Raji (cell line): Measurements from ENCODE around the gene SPSB3.

ENCODE experiments used
- POLR2A ChIP-seq: IDR thresholded peaks from 2 replicates; pipeline ENCODE4 v1.6.1; 2011; ENCODE audit warnings: low read depth, low read length, control low read depth; ENCODE audit not compliant: insufficient read depth

The SPSB3 gene

DNA sequence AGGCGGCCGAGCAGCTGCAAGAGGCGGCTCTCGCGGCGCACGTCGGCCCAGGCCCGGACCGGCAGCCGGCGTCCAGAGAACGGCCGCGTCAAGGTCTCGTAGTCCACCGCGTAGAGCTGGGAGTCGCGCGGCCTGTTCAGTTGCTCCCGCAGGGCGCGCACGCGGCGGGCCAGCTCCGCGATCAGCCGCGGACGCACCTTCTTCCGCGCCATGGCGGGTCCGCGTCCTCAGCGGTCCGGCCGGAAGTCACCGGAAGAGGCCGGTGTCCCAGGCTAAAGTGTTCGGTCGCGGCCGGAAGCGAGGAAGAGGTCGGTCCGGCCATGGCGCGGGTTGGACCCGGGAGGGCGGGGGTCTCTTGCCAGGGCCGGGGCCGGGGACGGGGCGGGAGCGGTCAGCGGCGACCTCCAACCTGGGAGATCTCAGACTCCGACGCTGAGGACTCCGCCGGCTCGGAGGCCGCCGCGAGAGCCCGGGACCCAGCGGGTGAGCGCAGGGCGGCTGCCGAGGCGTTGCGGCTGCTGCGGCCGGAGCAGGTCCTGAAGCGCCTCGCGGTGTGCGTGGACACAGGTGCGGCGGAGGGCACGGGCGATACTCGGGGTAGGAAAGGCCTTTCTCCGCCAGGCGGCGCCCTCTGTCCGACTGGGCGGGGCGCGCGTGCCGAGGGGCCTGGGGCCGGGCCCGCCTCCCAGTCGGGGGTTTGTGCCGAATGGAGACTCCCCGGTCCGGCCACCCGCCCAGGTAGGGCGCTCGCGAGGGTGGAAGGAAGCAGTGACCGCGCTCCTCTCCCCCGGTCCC is 9.3 kb downstream of the SPSB3 start, which contains the start of gene MRPS34:
Gene MRPS34, minus strand, starts transcription at position 227 of the 795 bp plus-strand sequence. Its CDS starts 15 bp downstream, at position 212.
- TF ChIP-seq POLR2A = peak; percentile 87

DNA sequence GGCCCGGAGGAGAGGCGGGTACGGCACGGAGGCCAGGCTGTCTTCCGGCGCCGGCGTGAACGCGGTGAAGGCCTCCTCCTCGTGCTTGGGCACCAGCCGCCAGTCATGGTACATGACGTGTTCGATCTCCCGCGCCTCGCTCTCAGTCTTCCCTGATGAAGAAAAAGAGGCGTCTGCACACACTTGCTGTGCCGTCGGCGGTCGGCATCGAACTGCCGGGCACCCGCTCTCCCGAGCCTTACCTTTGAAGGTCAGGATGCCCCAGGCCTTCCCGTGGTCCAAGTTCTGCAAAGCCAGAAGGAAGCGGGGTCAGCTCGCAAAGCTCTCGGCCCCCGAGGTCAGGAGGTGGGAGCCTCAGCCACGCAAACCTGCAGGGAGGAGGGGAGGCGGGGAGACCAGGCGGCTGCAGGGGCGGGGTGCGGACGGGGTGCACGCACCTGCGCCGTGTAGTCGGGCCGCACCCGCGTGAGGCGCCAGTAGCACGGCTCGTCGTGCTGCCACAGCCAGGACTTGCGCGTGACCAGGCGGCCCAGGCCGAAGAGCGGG is 9.9 kb downstream of the SPSB3 start, which contains the start of gene EME2:
Gene EME2, plus strand, starts transcription at position 449 of the 546 bp plus-strand sequence. CDS start 418 bp downstream, outside the sequence.
- no peak for TF ChIP-seq POLR2A

DNA sequence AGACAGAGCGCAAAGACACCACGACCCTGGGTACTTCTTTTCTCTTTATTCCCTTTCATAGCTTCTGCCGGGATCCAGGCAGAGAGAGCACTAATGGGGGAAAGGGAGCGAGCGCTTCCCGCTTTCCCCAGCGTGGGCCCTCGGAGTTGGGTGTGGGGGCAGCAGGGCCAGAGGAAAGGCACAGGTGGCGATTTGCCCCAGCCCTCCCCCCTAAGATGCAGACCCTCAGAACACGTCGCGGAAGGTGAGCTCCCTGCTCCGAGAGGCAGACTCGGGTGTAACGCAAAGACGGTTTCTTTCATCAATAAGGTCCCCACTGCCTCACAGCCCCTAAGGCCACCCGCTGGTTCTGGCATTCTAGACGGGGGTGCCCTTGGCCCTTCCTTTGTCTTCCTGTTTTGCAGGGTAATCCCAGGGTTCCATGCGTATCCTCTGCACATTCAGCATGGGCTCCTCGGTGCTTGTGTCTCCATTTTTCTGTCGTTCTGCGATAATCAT is 10.5 kb downstream of the SPSB3 start:
- no peak for TF ChIP-seq POLR2A

DNA sequence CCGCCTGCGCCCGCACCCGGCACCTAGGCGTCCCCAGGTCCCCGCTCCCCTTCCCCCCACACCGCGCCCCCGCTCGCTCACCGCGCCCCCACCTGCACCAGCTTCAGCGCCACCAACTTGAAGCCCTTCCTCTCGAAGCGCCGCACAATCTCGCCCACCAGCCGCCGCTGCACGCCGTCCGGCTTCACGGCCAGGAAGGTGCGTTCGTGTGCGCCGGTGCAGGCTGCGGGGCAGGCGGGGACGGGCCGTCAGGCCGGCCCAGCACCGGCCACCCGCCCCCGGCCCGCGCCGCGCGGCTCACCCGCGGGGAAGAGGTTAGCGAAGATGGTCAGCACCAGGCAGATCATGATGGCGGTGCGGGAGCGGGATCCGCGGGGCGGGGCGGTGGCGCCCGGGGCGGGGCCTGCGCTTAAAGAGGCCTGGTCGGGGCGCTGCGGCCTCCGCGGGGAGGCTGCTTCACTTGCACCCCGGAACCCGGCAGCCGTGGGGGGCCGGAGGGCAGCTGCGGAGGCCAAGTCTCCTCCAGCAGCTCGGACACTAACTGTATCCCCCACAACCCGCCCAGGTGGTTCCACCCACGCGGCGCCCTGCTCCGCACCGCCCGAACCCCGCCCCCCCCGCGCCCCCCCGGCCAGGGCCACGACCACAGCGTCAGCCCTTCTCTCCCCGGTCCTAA is 11.0 kb downstream of the SPSB3 start, which contains the start of gene NME3:
Gene NME3, minus strand, starts transcription at position 356 of the 676 bp plus-strand sequence. Its CDS starts 9 bp downstream, at position 347.
- peak; percentile 64 for TF ChIP-seq POLR2A

DNA sequence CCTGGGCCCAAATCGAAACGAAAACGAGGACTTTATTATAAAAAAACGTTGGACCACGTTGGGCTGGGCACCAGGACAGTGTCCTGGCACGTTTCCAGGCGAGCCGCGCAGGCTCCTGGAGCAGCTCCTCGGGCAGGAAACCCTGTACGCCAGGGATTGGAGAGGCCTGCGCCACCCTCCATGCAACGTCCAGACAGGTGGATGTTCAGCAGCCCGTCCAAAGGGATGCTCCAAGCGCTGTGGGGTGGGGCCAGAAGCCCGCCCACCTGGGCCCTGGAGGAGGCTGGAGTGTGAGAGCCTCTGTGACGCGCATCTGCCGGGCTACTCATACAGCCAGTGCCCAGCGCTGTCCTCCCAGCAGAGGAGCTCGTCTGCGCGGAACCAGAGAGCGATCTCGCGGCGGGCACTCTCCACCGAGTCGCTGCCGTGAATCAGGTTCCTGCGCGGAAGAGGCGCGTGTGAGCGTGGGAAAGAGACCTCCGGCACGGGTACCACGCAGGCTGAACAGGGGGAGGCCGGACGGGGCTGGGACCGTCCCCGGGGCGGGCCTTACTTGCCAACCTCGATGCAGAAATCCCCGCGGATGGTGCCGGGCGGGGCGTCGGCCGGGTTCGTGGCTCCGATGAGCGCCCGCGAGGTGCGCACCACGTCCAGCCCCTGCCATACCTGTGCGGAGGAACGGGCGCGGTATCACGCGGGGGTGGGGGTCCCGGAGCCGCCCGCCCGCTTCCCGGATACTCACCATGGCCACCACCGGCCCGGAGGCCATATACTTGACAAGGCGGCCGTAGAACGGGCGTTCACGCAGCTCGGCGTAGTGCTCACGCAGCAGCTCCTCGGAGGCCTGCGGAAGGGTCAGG is 11.8 kb downstream of the SPSB3 start:
- TF ChIP-seq POLR2A = no peak; the same call in 1 of the 2 replicates

DNA sequence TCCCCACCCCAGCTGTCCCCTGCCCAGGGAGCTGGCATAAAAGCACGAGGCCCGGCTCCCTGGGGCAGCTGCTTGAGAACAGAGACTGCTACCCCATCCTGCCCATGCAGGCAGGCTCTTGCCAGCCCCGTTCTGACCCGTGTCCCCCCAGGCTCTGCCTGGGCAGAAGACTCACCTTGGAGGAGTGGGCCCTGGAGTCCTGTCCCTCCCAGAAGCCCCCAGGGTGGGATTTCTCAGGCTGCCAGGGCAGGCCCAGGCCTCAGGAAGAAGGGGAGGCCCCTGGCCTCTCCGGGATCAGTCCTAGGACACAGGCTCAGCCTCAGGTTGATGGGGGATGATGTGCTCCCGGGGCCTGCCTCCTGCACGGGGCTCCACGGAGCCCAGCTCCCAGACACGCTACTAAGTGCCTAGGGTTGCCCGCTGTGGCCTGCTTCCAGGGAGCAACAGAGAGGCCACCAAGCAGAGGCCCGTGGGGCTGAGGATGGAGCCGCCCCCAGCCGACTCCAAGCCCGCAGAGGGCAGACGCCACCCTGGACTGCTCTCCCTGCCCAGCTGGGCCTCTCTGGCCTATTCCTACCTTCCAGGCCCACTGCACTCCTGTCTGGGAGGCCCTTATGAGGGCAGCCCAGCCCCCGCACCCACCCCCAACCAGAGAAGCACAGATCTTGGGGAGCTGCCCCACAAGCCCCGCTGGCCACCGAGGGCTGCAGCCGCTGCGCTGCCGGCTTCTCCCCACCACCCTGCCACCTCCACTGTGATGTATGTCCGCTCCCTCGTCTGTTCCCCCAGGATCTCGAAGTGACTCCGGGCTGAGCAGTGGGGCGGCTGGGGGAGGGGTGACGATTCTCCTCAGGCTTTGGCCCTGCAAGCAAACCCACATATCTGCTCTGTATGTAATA is 12.7 kb downstream of the SPSB3 start:
- peak; percentile 17 for TF ChIP-seq POLR2A

DNA sequence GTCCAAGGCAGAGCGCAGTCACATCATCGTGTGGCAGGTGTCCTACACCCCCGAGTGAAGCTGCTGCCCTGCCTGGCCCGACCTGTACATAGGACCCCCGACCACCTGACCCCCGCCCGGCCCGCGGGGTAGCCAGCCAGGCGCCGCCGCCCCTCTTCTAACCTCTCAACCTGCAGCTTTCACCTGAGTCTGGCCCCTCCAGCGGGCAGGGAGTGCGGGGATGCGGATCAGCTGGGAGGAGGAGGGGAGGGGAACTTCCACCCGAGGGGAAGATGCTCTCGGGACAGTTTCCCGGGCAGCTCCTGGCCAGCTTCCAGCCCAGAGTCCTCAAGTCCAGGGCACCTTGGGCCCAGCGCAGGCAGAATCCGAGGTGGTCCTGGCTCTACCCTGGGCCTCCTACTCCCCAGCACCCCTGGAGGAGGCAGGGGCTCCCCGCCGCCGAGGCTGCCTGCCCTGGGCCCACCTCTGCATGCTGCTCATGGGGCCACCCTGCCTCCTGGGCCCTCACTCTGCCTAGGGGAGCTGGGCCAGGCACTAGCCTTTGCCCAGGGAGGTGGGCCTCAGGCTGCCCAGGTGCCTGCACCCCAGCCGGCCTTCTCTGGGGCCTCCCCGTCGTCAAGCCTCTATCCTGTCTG is 13.5 kb downstream of the SPSB3 start:
- TF ChIP-seq POLR2A = no peak

DNA sequence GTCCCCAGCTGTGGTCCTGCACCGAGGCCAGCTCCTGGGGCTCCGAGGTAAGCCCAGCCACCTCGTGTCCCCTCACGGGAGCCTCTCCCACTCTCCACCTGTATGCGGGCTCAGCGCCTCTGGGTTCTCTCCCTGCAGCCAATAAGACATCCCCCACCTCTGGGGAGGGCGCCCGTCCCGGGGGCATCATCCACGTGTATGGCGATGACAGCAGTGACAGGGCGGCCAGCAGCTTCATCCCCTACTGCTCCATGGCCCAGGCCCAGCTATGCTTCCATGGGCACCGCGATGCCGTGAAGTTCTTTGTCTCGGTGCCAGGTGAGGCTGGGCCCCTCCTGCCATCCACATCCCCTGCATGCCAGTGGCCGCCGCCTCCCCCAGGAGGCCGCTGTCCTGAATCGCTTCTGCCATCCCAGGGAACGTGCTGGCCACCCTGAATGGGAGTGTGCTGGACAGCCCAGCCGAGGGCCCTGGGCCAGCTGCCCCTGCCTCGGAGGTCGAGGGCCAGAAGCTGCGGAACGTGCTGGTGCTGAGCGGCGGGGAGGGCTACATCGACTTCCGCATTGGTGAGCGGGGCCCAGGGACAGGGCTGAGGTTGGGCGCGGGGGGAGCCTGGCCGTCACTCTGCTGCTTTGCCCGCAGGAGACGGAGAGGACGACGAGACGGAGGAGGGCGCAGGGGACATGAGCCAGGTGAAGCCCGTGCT is 14.2 kb downstream of the SPSB3 start:
- TF ChIP-seq POLR2A = 0 out of 2 replicates have a peak, but pooled peaks have one; percentile 15

DNA sequence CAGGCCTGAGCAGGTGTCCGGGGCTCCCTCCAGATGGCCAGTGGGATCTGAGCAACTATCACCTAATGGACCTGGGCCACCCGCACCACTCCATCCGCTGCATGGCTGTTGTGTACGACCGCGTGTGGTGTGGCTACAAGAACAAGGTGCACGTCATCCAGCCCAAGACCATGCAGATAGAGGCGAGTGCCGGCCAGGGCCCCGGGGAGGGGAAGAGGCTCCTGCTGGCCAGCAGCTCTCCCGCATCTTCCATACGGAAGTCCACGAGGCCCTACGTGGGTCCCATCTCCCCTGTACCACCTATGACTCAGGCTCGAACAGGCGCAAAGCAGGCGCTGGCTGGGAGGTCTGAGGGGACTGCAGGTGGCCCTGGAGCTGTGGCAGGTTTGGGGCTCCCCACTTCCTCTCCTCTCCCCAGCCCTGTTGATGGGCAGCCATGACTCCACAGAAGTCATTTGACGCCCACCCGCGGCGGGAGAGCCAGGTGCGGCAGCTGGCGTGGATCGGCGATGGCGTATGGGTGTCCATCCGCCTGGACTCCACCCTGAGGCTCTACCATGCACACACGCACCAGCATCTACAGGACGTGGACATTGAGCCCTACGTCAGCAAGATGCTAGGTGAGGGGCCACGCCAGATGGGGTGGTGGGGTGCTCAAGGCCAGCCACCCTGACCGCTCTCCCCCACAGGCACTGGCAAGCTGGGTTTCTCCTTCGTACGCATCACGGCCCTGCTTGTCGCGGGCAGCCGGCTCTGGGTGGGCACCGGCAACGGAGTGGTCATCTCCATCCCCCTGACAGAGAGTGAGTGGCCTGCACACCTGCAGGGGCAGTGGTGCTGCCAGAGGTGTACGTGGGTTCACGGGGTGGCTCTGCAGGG is 15.0 kb downstream of the SPSB3 start:
- TF ChIP-seq POLR2A = no peak

DNA sequence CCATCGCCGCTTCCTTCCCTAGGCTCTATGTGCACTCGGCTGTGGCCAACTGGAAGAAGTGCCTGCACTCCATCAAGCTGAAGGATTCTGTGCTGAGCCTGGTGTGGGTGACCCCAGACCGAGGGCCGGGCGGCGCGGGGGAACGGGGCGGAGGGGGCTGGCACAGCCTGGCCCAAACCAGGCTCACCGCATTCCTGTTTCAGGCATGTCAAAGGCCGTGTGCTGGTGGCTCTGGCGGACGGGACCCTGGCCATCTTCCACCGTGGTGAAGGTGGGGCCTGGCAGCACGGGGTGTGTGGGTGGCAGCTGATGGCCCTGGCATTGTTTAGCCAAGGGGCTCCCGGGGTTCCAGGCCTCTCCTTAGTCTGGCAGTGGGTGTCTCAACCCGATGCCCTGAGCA is 15.7 kb downstream of the SPSB3 start:
- no peak for TF ChIP-seq POLR2A

DNA sequence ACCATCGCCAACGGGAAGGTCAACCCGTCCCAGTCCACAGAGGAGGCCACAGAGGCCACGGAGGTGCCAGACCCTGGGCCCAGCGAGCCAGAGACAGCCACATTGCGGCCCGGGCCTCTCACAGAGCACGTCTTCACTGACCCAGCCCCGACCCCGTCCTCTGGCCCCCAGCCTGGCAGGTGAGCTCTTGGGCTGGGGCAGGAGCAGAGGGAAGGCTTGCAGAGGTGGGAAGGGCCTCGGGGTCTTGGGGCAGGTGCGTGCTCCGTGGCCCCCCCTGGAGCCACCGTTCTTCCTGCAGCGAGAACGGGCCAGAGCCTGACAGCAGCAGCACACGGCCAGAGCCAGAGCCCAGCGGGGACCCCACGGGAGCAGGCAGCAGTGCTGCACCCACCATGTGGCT is 16.1 kb downstream of the SPSB3 start:
- TF ChIP-seq POLR2A = no peak

DNA sequence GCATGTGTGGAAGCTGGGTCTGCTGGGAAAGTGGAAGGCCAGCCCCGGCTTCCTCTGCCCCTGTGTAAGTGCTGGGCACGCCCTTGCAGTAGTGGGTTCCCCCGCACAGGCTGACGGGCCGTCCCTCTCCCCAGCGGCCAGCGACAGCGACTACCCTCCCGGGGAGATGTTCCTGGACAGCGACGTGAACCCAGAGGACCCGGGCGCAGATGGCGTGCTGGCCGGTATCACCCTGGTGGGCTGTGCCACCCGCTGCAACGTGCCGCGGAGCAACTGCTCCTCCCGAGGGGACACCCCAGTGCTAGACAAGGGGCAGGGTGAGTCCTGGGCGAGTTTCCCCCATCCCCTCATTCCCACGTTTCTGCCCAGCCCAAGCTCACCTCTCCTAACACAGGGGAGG is 16.5 kb downstream of the SPSB3 start:
- no peak for TF ChIP-seq POLR2A
